GM19238 (cell line): ENCODE data around the gene TP53I11.

Experiments used
- DNase-seq: peaks from one replicate; pipeline ENCODE4 v3.0.0; 2011; ENCODE audit warnings: low spot score; ENCODE audit not compliant: insufficient read length

TP53I11 gene

DNA sequence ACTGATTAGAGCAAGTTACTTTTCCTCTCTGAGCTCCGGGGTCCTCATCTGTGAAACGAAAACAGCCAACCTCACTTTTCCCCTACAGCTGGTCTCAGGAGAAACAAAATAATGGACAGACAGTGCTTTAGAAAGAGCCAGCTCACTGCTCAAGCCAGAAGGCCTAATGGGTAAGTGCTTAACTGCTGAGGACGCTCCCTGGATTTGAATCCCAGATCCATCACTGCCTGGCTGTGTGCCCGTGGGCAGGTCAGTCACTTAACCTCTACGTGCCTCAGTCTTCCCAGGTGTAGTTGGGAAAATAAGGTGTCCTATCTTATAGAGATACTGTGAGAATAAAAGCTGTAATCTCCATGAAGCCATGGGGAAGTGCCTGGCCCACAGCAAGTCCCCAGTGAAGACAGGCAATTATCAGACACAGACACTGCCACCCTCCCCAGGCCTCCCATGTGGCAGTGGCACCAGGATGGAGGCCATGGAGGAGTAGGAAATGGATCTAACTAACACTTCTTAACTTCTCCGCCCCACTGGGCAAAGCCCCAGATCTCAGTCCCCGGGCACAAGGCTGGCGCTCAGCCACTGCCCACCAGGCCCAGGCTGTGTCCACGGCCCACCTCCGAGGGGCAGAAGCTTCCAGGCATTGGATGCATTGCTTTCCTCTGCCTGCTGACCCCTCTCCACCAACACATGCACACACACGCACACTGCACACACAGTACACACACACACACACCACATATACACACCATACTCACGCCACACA, 9.2 kb downstream of the TP53I11 start:
- DNase-seq = no peak

GRCh38 chr11:44940835-44941234, 9.8 kb downstream of the TP53I11 start:
- no peak for DNase-seq

- DNase-seq = no peak
Measured at GRCh38 chr11:44940404-44940803, 10.3 kb downstream of the TP53I11 start.

- DNase-seq = no peak
Measured at GRCh38 chr11:44939673-44940395, 10.8 kb downstream of the TP53I11 start.

DNA sequence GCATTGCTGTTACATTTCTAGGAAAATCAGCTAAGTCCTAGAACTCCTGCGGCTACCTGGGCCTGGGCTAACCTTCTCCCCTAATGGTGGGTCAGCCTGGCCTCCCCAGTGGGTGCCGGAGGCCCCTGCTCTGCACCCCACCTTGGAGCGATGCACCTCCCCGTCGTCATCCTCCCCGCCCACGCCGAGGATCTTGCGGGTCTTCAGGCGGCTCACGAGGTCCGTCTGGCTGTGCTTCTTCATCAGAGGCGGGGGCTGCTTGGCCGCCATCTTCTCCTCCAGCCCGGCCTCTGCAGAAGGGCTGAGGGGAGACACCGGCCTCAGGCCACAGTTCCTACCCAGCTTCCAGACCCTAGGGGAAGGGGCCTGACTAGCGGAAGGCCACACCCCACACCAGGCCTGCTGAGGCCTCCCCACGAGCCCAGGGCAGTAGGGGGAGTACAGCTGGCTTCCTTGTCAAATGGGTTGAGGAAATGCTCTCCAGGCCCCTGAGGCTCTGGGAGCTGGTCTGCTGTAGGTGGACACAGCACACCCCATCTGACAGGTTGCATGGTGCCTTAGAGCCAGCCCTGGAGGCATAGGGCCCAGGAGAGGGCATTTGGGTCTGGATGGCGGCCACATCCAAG, 12.5 kb downstream of the TP53I11 start:
- DNase-seq = no peak

GRCh38 chr11:44936951-44937543, 13.6 kb downstream of the TP53I11 start:
- no peak for DNase-seq

GRCh38 chr11:44936525-44936924, 14.2 kb downstream of the TP53I11 start:
- peak; percentile 69 for DNase-seq

DNA sequence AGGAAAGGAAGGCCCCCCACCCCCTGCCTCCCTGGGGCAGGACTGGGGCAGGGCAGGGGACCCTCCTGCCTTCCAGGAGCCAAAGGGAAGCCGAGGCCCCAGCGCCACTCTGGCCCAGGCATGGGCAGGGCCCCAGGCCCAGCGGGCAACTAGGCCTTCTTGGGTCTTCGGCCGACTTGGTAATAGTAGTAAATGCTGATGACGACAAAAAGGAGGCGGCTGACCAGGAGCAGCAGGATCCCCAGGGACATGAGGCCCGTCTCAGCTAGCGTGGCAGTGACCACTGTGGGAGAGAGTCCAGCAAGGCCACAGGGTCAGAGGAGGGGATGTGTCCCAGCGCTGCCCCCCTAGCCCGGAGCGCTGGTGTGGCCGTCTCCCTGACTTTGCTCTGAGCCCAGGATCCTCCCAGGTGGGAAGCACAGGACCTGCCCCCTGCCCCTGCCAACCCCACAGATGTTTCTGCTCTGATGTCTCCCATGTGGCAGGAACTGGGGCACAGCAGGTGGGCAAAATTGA, 15.9 kb downstream of the TP53I11 start:
- DNase-seq = no peak

DNA sequence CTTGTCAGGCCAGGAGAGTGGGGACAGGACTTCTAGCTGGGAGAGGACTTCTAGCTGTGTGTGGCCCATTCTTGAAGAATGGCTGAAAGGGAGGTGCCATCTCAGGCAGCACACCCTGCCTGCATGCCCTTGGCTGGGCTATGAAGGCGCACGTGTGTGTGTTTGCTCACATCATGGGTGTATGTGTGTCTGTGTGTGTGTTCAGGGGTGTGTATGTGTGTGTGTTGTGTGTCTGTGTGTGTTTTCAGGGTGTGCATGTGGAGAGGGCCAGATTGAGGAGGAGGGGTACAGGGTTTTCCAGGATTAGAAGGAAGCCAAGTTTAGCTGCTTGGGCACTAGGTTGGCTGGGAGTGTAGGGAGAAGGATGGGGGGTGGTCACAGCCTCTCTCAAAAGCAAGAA, 16.6 kb downstream of the TP53I11 start:
- DNase-seq = no peak

DNA sequence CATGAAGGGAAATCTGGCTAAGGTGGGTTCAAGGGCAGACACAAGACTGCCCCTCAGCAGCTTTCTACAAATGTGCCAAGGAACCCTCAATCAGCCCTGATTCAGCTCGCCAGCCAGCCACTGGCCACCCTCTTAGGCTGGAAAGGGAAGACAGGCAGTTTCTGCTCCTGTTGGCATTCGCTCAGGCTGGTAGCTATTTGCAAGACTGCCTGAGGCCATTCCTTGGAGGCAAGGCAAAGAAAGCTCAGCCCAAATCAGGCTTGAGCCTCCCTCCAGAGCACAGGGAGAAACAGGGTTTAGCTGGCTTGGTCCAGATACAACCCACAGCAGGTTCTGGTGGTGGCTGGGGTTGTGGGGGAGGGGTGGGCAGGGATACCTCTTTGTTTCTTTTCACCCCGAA, 19.2 kb downstream of the TP53I11 start:
- no peak for DNase-seq

GRCh38 chr11:44930588-44931302, 19.9 kb downstream of the TP53I11 start:
- DNase-seq = no peak

DNA sequence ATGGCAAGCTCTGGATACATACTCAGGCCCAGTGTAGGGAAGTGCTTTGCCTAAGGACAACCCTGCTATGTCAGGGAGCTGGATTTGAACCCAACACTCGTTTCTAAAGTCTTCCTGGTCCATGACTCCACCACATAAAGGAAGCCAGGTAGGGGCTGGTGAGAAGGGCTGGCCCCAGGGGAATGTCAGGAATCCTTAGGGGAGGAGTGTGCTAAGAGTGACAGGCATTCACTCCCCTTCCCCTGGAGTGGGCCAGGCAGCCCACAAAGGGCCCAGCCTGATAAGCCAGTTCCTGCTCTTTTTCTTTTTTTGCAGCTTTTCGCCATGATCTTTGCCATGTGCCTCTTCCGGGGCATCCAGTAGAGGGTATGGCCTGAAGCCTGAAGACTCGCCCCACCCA, 21.9 kb downstream of the TP53I11 start:
- DNase-seq = no peak

- DNase-seq = no peak
Measured at GRCh38 chr11:44928144-44928543, 22.5 kb downstream of the TP53I11 start.

DNA sequence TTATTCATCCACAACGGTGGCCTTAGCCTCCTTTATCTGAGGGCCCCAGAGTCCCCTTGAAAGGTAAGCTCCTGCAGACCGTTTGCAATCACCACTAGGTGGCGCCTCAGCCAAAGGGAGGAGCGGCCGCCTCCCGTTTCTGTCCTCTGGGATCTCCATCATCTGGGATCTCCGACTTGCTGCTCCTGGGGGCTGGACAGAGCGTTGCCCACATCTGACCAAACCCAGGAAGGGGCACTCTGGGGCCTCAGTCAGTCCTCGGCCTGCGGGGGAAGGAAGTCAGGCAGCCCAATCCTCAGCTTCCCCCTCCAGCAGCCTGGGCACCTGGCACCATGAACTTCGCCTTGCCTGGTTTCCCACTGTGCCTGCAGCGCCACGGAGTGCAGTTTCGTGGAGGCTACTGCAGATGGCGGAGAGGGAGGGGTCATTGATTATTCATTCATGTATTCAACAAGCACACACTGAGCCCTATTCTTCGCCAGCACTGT, 23.5 kb downstream of the TP53I11 start:
- DNase-seq = peak; percentile 58

- no peak for DNase-seq
Measured at GRCh38 chr11:44926036-44926435, 24.6 kb downstream of the TP53I11 start.

DNA sequence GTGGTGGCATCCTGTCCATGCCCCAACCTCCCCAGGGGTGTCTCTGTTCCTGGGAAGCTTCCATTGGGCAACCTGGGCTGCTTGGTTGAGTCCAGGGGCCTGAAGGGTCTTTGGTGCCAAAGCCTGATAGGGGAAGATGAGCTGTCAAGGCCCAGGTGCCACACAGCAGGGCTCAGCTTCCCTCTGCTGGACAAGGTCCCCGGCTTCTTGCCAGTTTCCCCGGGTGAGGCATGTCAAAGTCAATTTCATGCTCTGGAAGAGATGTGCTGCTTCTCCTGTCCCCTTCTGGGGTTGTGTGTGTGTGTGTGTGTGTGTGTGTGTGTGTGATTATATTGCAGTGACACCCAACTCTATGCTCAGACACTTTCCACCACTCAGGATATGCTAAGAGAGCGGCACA, 26.9 kb downstream of the TP53I11 start:
- DNase-seq = no peak

DNA sequence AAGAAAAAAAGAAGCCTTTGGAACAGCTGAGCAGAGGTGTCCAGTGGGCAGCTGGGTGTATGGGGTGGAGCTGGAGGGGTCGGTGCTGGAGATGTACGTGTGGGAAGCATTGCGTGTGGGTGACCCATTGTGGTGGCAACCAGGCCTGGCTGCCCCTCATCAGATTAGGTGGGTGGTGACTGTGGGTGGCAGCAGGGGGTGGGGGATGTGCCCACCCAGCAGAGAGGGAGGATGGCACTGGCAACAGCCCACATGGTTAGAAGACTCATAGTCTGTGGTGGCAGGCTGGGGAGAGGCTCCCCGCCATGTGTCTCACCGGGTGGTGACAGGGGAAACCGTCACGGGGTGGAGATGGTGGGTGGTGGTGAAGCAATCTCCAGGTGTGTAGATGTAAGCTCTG, 27.6 kb downstream of the TP53I11 start:
- no peak for DNase-seq

DNA sequence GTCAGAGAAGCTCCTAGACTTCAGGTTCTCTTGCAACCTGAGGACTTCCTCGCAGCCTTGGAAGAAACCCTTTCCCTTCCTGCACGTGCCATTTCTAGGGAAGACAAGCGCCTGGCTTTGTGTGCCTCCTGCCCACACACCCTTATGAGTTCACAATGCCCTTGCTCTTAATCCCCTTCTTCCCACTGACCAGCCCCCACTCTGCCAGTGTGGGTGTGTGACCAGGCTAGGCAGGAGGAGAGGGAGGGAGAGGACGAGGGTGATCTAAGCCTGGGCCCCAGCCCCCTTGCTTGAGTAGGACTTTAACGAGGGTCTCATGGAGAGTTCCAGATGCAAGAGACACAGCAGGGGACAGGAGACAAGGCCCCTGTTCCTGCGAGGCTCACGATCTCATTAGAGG, 30.2 kb downstream of the TP53I11 start:
- no peak for DNase-seq

GRCh38 chr11:44917741-44918140, 32.9 kb downstream of the TP53I11 start:
- DNase-seq = no peak

DNA sequence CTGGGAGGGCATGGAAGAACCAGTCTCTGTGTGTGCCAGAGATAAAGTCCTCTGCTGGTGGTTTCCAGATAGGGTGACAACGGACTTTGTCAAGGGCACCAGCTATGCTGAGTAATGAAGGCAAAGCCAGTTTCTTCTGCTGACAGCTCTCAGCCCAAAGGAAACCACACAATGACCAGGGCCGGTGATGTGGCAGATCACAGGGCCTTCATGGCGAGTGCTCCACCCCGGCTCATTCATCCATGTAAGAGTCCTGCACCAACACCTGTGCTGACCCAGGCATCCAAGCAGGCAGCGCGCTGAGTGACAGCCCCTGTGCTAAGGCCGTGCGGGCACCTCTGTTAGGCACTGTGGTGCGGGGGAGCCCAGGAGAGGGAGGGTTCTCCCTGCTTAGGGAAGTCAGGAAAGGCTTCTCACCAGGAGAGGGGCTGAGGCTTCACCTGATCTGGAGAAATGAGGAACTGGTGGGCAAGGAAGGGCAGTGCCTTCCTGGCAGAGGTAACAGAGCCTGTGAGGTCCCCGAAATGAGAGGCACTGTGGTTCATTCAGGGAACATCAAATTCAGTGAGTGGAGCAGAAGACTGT, 33.8 kb downstream of the TP53I11 start:
- no peak for DNase-seq

DNA sequence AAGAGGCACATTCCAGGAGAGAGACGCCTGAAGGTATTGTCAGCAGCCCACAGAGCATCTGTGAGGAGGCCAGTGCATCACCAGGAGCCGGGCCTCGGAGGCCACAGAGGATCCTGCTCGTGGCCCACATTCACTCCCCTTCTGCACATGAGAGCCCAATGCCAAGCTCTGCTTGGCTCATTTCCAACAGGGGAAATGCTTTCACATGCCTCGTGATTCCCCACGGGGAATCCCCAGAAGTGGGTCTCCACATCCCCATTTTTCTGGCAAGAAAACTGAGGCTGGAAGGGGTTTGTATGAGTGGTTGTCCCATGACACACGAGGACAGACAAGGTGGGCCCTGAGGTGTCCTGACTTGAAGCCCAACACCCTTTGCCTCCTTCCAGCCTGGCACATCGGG, 34.4 kb downstream of the TP53I11 start:
- DNase-seq = no peak
